GM12878 (cell line): ENCODE results near the gene COL4A2.

Experiments
- CHD2 ChIP-seq: IDR thresholded peaks from 2 replicates; pipeline ENCODE4 v1.6.1; 2011; ENCODE audit warnings: low read depth, low read length, improper control_type of control experiment, borderline replicate concordance
- CTCF ChIP-seq, 3 experiments: IDR thresholded peaks in 2 of 3; conservative IDR thresholded peaks in 1 of 3; 2 replicates each; pipeline ENCODE4 v1.5.1; 2011; ENCODE audit warnings: low read depth in 3 of 3, low read length in 3 of 3, mild to moderate bottlenecking in 3 of 3, control low read depth in 2 of 3, moderate library complexity in 2 of 3, inconsistent platforms in 1 of 3, mixed read lengths in 1 of 3; ENCODE audit not compliant: control insufficient read depth in 2 of 3, insufficient read depth in 1 of 3; ENCODE audit errors: extremely low read depth in 1 of 3
- EED ChIP-seq: sonication (generic); IDR thresholded peaks from 2 replicates; pipeline ENCODE4 v1.6.1; 2016; ENCODE audit warnings: antibody characterized with exemption, low read depth
- PML ChIP-seq: IDR thresholded peaks from 2 replicates; pipeline ENCODE4 v1.6.1; 2012; ENCODE audit warnings: low read length, inconsistent platforms
- POLR2A ChIP-seq: IDR thresholded peaks from 2 replicates; pipeline ENCODE4 v1.6.1; 2011; ENCODE audit warnings: low read depth, mild to moderate bottlenecking, low read length
- POLR2AphosphoS2 ChIP-seq: IDR thresholded peaks from 2 replicates; pipeline ENCODE4 v1.6.1; 2011; ENCODE audit warnings: low read depth, mild to moderate bottlenecking, low read length, improper control_type of control experiment, moderate library complexity
- RBBP5 ChIP-seq: fragments of 200-600 bp; sonication (generic); conservative IDR thresholded peaks from 2 replicates; pipeline ENCODE4 v1.6.1; 2016
- RELA ChIP-seq: fragments of 450-650 bp; IDR thresholded peaks from 2 replicates; pipeline ENCODE4 v1.8.0; 2014; ENCODE audit warnings: borderline replicate concordance; ENCODE audit not compliant: partially characterized antibody
- TF ChIP-seq, protein P1 (sequence below): IDR thresholded peaks from 2 replicates; pipeline ENCODE4 v1.6.1; 2012; ENCODE audit warnings: low read depth, low read length, improper control_type of control experiment

DNA sequence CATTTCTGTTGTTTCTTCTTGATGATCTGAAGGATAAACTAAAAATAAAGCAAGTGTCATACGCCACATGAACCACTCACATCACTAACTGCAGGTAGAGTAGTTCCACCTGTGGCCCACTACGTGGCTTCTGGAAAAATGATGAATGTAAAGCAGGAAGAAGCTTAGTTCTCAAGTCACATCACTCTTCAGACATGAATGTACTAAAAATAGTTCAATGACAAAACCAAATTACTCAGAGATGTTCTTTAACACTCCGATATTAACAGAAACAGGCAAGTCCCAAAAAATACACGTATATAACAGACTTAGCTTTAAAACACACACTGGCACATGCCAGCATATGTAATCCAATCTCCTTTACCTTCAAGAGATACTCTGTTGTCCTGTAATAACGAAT, 232.8 kb downstream of the COL4A2 start:
- TF ChIP-seq CTCF (IDR thresholded peaks at IDR 0.05 in 2 of 3, conservative IDR thresholded peaks at IDR 0.05 in 1 of 3; ENCODE audit: control insufficient read depth in 2 of 3, extremely low read depth in 1 of 3, insufficient read depth in 1 of 3, low read depth in 3 of 3, low read length in 3 of 3) = no peak
- no peak for TF ChIP-seq PML
- TF ChIP-seq RBBP5 = no peak
- no peak for TF ChIP-seq POLR2AphosphoS2
- no peak for TF ChIP-seq POLR2A
- no peak for TF ChIP-seq CHD2
- peak; percentile 37; the same call in 1 of the 2 replicates for TF ChIP-seq EED
- no peak for TF ChIP-seq RELA
- TF ChIP-seq, protein P1, sequence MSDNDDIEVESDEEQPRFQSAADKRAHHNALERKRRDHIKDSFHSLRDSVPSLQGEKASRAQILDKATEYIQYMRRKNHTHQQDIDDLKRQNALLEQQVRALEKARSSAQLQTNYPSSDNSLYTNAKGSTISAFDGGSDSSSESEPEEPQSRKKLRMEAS = no peak
